ENCODE results near the gene PRKCA. TPM values are rescaled to one million over a fixed set of nuclear protein-coding genes. Genes with fewer than 3 reads are reported as not detected.

The PRKCA gene
- total and polyA plus RNA-seq, 2 of the 13 experiments (the other 11 are each of a cell fraction or from before 2014, with no cell fraction given) = 18.5 to 21.5 TPM

DNA sequence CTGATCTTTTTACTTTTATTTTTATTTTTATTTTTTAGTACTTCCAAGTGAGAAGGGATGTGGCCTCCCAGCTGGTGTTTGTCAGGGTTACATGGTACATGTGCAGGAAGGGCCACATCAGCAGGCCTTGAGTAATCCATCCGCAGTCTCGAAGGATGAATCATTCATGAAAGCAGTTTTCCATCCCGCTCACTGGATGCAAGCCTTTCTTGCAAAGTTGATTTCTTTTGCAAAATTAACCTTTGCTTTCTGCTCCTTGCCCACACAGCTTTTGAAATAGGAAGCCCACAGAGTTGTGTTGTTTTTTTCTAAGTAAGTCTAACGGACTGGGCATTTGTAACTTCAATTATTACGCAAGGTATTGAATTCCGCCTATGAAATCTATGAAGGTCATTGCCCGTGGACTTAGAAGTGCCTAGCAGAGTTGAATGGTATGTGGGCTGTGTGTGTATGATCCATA is 157.4 kb downstream of the PRKCA start (continued):
- TF ChIP-seq, protein P1, sequence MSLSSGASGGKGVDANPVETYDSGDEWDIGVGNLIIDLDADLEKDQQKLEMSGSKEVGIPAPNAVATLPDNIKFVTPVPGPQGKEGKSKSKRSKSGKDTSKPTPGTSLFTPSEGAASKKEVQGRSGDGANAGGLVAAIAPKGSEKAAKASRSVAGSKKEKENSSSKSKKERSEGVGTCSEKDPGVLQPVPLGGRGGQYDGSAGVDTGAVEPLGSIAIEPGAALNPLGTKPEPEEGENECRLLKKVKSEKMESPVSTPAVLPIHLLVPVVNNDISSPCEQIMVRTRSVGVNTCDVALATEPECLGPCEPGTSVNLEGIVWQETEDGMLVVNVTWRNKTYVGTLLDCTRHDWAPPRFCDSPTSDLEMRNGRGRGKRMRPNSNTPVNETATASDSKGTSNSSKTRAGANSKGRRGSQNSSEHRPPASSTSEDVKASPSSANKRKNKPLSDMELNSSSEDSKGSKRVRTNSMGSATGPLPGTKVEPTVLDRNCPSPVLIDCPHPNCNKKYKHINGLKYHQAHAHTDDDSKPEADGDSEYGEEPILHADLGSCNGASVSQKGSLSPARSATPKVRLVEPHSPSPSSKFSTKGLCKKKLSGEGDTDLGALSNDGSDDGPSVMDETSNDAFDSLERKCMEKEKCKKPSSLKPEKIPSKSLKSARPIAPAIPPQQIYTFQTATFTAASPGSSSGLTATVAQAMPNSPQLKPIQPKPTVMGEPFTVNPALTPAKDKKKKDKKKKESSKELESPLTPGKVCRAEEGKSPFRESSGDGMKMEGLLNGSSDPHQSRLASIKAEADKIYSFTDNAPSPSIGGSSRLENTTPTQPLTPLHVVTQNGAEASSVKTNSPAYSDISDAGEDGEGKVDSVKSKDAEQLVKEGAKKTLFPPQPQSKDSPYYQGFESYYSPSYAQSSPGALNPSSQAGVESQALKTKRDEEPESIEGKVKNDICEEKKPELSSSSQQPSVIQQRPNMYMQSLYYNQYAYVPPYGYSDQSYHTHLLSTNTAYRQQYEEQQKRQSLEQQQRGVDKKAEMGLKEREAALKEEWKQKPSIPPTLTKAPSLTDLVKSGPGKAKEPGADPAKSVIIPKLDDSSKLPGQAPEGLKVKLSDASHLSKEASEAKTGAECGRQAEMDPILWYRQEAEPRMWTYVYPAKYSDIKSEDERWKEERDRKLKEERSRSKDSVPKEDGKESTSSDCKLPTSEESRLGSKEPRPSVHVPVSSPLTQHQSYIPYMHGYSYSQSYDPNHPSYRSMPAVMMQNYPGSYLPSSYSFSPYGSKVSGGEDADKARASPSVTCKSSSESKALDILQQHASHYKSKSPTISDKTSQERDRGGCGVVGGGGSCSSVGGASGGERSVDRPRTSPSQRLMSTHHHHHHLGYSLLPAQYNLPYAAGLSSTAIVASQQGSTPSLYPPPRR (CRISPR knock-in tag; IDR thresholded peaks at IDR 0.05; ENCODE audit: borderline replicate concordance) = peak; percentile 31; the same call in 1 of the 2 replicates
- TF ChIP-seq ZNF331 (CRISPR knock-in tag; IDR thresholded peaks at IDR 0.05) (peak; percentile 71), MEIS2 (CRISPR knock-in tag; IDR thresholded peaks at IDR 0.05) (peak; percentile 68), ZNF709 (CRISPR knock-in tag; IDR thresholded peaks at IDR 0.05) (0 out of 2 replicates have a peak, but pooled peaks have one; percentile 27), ZFP1 (CRISPR knock-in tag; IDR thresholded peaks at IDR 0.05) (0 out of 2 replicates have a peak, but pooled peaks have one; percentile 39), IKZF4 (CRISPR knock-in tag; IDR thresholded peaks at IDR 0.05; ENCODE audit: borderline replicate concordance, low read depth, not compliant biosample characterization) (peak; percentile 8), MBNL3 (CRISPR knock-in tag; conservative IDR thresholded peaks at IDR 0.05) (no peak), ZNF788 (CRISPR knock-in tag; IDR thresholded peaks at IDR 0.05; ENCODE audit: borderline replicate concordance) (peak; percentile 73; the same call in 1 of the 2 replicates)
- TF ChIP-seq, protein P2, sequence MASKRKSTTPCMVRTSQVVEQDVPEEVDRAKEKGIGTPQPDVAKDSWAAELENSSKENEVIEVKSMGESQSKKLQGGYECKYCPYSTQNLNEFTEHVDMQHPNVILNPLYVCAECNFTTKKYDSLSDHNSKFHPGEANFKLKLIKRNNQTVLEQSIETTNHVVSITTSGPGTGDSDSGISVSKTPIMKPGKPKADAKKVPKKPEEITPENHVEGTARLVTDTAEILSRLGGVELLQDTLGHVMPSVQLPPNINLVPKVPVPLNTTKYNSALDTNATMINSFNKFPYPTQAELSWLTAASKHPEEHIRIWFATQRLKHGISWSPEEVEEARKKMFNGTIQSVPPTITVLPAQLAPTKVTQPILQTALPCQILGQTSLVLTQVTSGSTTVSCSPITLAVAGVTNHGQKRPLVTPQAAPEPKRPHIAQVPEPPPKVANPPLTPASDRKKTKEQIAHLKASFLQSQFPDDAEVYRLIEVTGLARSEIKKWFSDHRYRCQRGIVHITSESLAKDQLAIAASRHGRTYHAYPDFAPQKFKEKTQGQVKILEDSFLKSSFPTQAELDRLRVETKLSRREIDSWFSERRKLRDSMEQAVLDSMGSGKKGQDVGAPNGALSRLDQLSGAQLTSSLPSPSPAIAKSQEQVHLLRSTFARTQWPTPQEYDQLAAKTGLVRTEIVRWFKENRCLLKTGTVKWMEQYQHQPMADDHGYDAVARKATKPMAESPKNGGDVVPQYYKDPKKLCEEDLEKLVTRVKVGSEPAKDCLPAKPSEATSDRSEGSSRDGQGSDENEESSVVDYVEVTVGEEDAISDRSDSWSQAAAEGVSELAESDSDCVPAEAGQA (IDR thresholded peaks at IDR 0.05; ENCODE audit: low read depth) = no peak
- TF ChIP-seq, protein P2 (CRISPR knock-in tag; IDR thresholded peaks at IDR 0.05; ENCODE audit: borderline replicate concordance) = peak; percentile 58; the same call in 1 of the 2 replicates
- TF ChIP-seq, protein P3, sequence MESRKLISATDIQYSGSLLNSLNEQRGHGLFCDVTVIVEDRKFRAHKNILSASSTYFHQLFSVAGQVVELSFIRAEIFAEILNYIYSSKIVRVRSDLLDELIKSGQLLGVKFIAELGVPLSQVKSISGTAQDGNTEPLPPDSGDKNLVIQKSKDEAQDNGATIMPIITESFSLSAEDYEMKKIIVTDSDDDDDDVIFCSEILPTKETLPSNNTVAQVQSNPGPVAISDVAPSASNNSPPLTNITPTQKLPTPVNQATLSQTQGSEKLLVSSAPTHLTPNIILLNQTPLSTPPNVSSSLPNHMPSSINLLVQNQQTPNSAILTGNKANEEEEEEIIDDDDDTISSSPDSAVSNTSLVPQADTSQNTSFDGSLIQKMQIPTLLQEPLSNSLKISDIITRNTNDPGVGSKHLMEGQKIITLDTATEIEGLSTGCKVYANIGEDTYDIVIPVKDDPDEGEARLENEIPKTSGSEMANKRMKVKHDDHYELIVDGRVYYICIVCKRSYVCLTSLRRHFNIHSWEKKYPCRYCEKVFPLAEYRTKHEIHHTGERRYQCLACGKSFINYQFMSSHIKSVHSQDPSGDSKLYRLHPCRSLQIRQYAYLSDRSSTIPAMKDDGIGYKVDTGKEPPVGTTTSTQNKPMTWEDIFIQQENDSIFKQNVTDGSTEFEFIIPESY (CRISPR knock-in tag; IDR thresholded peaks at IDR 0.05) = peak; percentile 74
- TF ChIP-seq, protein P4, sequence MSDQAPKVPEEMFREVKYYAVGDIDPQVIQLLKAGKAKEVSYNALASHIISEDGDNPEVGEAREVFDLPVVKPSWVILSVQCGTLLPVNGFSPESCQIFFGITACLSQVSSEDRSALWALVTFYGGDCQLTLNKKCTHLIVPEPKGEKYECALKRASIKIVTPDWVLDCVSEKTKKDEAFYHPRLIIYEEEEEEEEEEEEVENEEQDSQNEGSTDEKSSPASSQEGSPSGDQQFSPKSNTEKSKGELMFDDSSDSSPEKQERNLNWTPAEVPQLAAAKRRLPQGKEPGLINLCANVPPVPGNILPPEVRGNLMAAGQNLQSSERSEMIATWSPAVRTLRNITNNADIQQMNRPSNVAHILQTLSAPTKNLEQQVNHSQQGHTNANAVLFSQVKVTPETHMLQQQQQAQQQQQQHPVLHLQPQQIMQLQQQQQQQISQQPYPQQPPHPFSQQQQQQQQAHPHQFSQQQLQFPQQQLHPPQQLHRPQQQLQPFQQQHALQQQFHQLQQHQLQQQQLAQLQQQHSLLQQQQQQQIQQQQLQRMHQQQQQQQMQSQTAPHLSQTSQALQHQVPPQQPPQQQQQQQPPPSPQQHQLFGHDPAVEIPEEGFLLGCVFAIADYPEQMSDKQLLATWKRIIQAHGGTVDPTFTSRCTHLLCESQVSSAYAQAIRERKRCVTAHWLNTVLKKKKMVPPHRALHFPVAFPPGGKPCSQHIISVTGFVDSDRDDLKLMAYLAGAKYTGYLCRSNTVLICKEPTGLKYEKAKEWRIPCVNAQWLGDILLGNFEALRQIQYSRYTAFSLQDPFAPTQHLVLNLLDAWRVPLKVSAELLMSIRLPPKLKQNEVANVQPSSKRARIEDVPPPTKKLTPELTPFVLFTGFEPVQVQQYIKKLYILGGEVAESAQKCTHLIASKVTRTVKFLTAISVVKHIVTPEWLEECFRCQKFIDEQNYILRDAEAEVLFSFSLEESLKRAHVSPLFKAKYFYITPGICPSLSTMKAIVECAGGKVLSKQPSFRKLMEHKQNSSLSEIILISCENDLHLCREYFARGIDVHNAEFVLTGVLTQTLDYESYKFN (CRISPR knock-in tag; conservative IDR thresholded peaks at IDR 0.05) = peak; percentile 94

All from HepG2 (cell line).